Activated B cell treated with CpG ODN at 0.5 μM for 24 hours (primary cell): ENCODE measurements around the gene FYN. TPM values are rescaled to one million over a fixed set of nuclear protein-coding genes. Genes with fewer than 3 reads are reported as not detected.

Source experiments
- ATAC-seq: fragments of 200-7000 bp; cut with Tn5 transposase; one replicate; pipeline ENCODE4 v1.10.0; 2021; ENCODE audit warnings: low read depth, mild to moderate bottlenecking, moderate library complexity
- CTCF ChIA-PET: fragments of 350-600 bp; sonication (Branson Sonifier 250); formaldehyde crosslinking; loops from one replicate; lab custom pipeline; 2021; ENCODE audit warnings: antibody characterized with exemption; lab: Charles Lee
- POLR2A ChIA-PET: fragments of 350-600 bp; sonication (Branson Sonifier 250); formaldehyde crosslinking; loops from one replicate; lab custom pipeline; 2021; ENCODE audit warnings: antibody characterized with exemption; lab: Charles Lee
- DNase-seq: peaks from one replicate; pipeline ENCODE4 v3.0.0; 2022
- H3K27ac Mint-ChIP-seq: one replicate; pipeline ENCODE4 v1.8.0; 2020; ENCODE audit warnings: mixed read lengths
- H3K27me3 Mint-ChIP-seq: one replicate; pipeline ENCODE4 v1.8.0; 2021; ENCODE audit warnings: mixed read lengths
- H3K36me3 Mint-ChIP-seq: one replicate; pipeline ENCODE4 v1.8.0; 2021; ENCODE audit warnings: low read depth, mixed read lengths
- H3K4me1 Mint-ChIP-seq: one replicate; pipeline ENCODE4 v1.8.0; 2021; ENCODE audit warnings: mixed read lengths
- H3K4me3 Mint-ChIP-seq: one replicate; pipeline ENCODE4 v1.8.0; 2020; ENCODE audit warnings: mild to moderate bottlenecking, mixed read lengths
- H3K9me3 Mint-ChIP-seq: one replicate; pipeline ENCODE4 v1.8.0; 2020; ENCODE audit warnings: mixed read lengths
- CTCF ChIP-seq: fragments of 200-600 bp; IDR thresholded peaks from one replicate; pipeline ENCODE4 v1.8.0; 2022; ENCODE audit warnings: antibody characterized with exemption, mild to moderate bottlenecking
- intact Hi-C: fragments of 100-400 bp; cut with micrococcal nuclease; formaldehyde crosslinking; loops from one replicate; pipeline ENCODE4 v1.15.1; 2024
- total RNA-seq: library from RNA; stranded (reverse); gene quantifications from 2 replicates; pipeline ENCODE4 v1.2.3, GENCODE V29; 2022

FYN gene
- total RNA-seq, 1 donor from 2014 or later: 64.7 TPM

- Mint-ChIP-seq H3K4me1 (peaks cover 44% of the 10 kb centered on the region), H3K4me3 (peak overlapping the region; percentile 91), H3K36me3 (peaks cover 7% of the 10 kb centered on the region), H3K9me3 (no peaks in the 10 kb centered on the region), H3K27ac (peak overlapping the region; percentile 80), H3K27me3 (no peaks in the 10 kb centered on the region)
- peak; percentile 10 for ATAC-seq
- no peak for TF ChIP-seq CTCF
- ChIA-PET CTCF (interaction anchor here (0.7 to 1.8 kb wide), 5 partner anchors 8 to 170 kb away, joined by 3 to 9 read pairs (median 5); no protein-coding TSS in a partner anchor), POLR2A (interaction anchor here (0.6 to 2.0 kb wide), 17 partner anchors 22 to 500 kb away, joined by 3 to 16 read pairs (median 9); partner anchors contain the start of gene REV3L)
- peak; percentile 61 for DNase-seq
- intact Hi-C loops: loop anchor here (1.0 to 10.0 kb wide), 13 partner anchors 27 to 1760 kb away; partner anchors contain the start of genes AMD1, FAM229B, REV3L and TRAF3IP2
Measured at GRCh38 chr6:111872401-111873177, 663 bp downstream of the FYN start.

- ATAC-seq (no peak), DNase-seq (no peak)
- Mint-ChIP-seq H3K36me3 (peaks cover 7% of the 10 kb centered on the region), H3K9me3 (no peaks in the 10 kb centered on the region), H3K27me3 (no peaks in the 10 kb centered on the region), H3K4me1 (peaks cover 44% of the 10 kb centered on the region), H3K4me3 (peak overlapping the region; percentile 91), H3K27ac (peak overlapping the region; percentile 80)
- ChIA-PET POLR2A (interaction anchor here (0.6 to 1.6 kb wide), 8 partner anchors 26 to 499 kb away, joined by 3 to 9 read pairs (median 6); partner anchors contain the start of genes REV3L and TRAF3IP2), CTCF (no interaction called here)
- no peak for TF ChIP-seq CTCF
- intact Hi-C loops: loop anchor here (2.0 to 10.0 kb wide), 5 partner anchors 147 to 1760 kb away; partner anchors contain the start of genes AMD1, REV3L and TRAF3IP2
Measured at GRCh38 chr6:111871725-111872400, 1.4 kb downstream of the FYN start.

- TF ChIP-seq CTCF: no peak
- intact Hi-C loops: loop anchor here (5.0 to 10.0 kb wide), 4 partner anchors 266 to 1761 kb away; partner anchors contain the start of genes AMD1, REV3L and TRAF3IP2
- H3K9me3 Mint-ChIP-seq: no peaks in the 10 kb centered on the region
- H3K36me3 Mint-ChIP-seq: peaks cover 7% of the 10 kb centered on the region
- H3K4me3 Mint-ChIP-seq: peak overlapping the region; percentile 91
- peak overlapping the region; percentile 80 for H3K27ac Mint-ChIP-seq
- ATAC-seq: no peak
- ChIA-PET CTCF (no interaction called here), POLR2A (interaction anchor here (0.9 to 1.6 kb wide), 5 partner anchors 26 to 266 kb away, joined by 3 to 9 read pairs (median 5); partner anchors contain the start of gene TRAF3IP2)
- DNase-seq: no peak
- no peaks in the 10 kb centered on the region for H3K27me3 Mint-ChIP-seq
- peaks cover 44% of the 10 kb centered on the region for H3K4me1 Mint-ChIP-seq
Measured at GRCh38 chr6:111871207-111871606, 2.0 kb downstream of the FYN start.

- ATAC-seq (no peak), DNase-seq (no peak)
- H3K9me3 Mint-ChIP-seq: no peaks in the 10 kb centered on the region
- peaks cover 48% of the 10 kb centered on the region for H3K4me1 Mint-ChIP-seq
- intact Hi-C loops: loop anchor here (5.0 to 10.0 kb wide), 4 partner anchors 266 to 1762 kb away; partner anchors contain the start of genes AMD1, REV3L and TRAF3IP2
- ChIA-PET POLR2A (no interaction called here), CTCF (interaction anchor here (0.7 kb wide), 1 partner anchor 172 kb away, joined by 3 read pairs; no protein-coding TSS in a partner anchor)
- H3K36me3 Mint-ChIP-seq: peaks cover 7% of the 10 kb centered on the region
- no peaks in the 10 kb centered on the region for H3K27me3 Mint-ChIP-seq
- peak overlapping the region; percentile 26 for H3K27ac Mint-ChIP-seq
- H3K4me3 Mint-ChIP-seq: no peak overlapping the region
- no peak for TF ChIP-seq CTCF
Measured at GRCh38 chr6:111870742-111871064, 2.5 kb downstream of the FYN start.
